Limb (tissue), 2 donors: ENCODE measurements around the gene MORC1.
A peak's percentile ranks its signal among the peaks of the same experiment; 100 is the strongest.

Source experiments
- DNase-seq, 2 donors: peaks; one replicate each; pipeline ENCODE4 v3.0.0-alpha.2; 2016; ENCODE audit errors: extremely low spot score in 2 of 2

MORC1 gene

GRCh38 chr3:109035082-109035481 is 82.9 kb downstream of the MORC1 start:
- no peak for DNase-seq

- no peak for DNase-seq
Measured at GRCh38 chr3:109033000-109033660, 84.8 kb downstream of the MORC1 start.

GRCh38 chr3:109028753-109029152 is 89.2 kb downstream of the MORC1 start:
- DNase-seq, result no peak

GRCh38 chr3:109026821-109027220 is 91.1 kb downstream of the MORC1 start:
- DNase-seq, result no peak

GRCh38 chr3:109025896-109026295 is 92.0 kb downstream of the MORC1 start:
- DNase-seq, result no peak

GRCh38 chr3:109023656-109024254 is 94.2 kb downstream of the MORC1 start:
- DNase-seq, result peak; percentile 57 to 68

- no peak for DNase-seq
Measured at GRCh38 chr3:109023167-109023566, 94.8 kb downstream of the MORC1 start.

- no peak for DNase-seq
Measured at GRCh38 chr3:109021556-109021955, 96.4 kb downstream of the MORC1 start.

GRCh38 chr3:109018828-109019227 is 99.1 kb downstream of the MORC1 start:
- no peak for DNase-seq

GRCh38 chr3:109005443-109005842 is 112.5 kb downstream of the MORC1 start:
- no peak for DNase-seq

GRCh38 chr3:108998436-108998835 is 119.5 kb downstream of the MORC1 start:
- no peak for DNase-seq

GRCh38 chr3:108985844-108986243 is 132.1 kb downstream of the MORC1 start:
- DNase-seq, result no peak

GRCh38 chr3:108983051-108983450 is 134.9 kb downstream of the MORC1 start:
- no peak for DNase-seq

GRCh38 chr3:108976058-108976457 is 141.9 kb downstream of the MORC1 start:
- no peak for DNase-seq

GRCh38 chr3:108973019-108973418 is 144.9 kb downstream of the MORC1 start:
- no peak for DNase-seq

- DNase-seq, result no peak
Measured at GRCh38 chr3:108972482-108972881, 145.5 kb downstream of the MORC1 start.

GRCh38 chr3:108970561-108970960 is 147.4 kb downstream of the MORC1 start:
- DNase-seq, result no peak

- no peak for DNase-seq
Measured at GRCh38 chr3:108966773-108967172, 151.2 kb downstream of the MORC1 start.

GRCh38 chr3:108959017-108959416 is 158.9 kb downstream of the MORC1 start:
- DNase-seq, result no peak

- DNase-seq, result no peak
Measured at GRCh38 chr3:108953700-108954099, 164.2 kb downstream of the MORC1 start, which contains the start of gene GUCA1C. GUCA1C (minus strand) TSS chr3:108953879; CDS start chr3:108953762, 117 bp downstream.

- DNase-seq, result no peak
Measured at GRCh38 chr3:108953210-108953609, 164.7 kb downstream of the MORC1 start.

- no peak for DNase-seq
Measured at GRCh38 chr3:108951820-108952501, 166.0 kb downstream of the MORC1 start.

- DNase-seq, result no peak
Measured at GRCh38 chr3:108947855-108948254, 170.1 kb downstream of the MORC1 start.
